ENCODE data around the gene PNKD.
"Not testable (repeated sequence)": the region's sequence is repeated elsewhere in the genome, so short reads cannot be mapped to it uniquely, and the experiment has no call there.

PNKD gene

DNA sequence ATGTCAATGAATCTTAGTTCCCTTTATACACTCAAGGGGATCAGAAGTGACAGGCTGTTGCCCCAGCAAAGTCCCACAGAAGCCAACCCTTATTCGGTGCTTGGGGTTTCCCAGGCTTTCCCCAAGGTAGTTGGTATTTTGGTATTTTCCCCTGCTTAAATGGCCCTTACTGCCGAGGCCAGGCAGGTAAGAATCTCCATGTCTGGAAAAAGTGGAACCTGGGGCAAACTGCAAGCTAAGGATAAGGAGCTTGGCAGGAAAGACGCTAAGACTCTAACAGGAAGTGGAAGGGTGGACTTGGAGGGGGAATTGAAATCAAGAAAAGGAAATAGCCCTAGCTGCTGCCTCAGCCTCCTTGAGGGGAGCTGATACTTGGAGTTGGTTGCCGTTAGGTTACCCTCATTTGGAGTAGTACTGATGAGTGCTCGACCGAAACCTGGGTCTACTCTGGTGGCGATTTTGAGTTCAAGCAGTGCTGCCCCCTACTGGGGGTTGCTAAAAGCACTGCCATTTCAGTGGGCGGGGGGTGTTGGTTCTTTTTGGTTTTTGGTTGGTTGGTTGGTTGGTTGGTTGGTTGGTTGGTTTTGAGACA, 12.8 kb upstream of the PNKD start:
- DNase-seq = peak; percentile 88

DNA sequence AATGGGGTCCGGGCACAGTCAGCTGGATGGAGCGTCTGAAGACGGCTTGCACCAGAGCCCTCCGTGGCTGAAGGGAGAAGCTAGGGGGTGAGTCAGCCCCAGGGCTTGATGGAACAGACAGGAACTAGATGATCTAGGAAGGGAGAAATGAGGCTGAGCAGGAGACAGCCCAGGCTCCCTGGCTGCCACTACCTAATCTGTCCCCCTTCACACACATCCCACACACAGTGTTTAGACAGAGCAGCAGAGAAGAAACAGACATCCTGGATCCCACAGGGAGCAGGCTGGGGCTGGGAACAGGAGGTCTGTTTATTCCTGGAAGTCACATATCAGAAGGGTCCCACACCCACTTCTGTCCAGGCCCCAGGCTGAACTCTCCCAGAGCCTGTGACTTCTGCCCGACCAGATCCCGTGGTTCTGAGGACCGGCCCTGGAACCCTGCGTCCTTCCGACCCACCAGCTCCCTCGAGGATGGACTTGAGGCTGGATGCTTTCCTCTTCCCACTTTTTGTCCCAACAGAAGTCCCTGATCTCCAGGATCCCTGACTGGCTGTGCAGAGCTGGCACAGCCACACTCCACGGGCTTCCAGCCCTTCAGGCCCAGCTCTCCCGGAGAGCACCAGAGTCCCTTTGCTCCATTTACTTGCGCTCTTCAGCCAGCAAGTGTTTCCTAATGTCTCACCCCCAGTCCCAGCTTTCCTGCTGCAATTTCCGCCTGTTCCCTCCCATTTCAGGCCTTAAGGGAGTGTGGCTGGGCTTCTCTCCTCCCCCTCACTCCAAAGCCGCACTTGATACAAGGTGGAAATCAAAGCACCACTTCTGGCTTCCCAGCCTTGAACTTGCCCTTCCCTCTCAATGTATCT, 11.0 kb upstream of the PNKD start:
- DNase-seq = peak; percentile 59

DNA sequence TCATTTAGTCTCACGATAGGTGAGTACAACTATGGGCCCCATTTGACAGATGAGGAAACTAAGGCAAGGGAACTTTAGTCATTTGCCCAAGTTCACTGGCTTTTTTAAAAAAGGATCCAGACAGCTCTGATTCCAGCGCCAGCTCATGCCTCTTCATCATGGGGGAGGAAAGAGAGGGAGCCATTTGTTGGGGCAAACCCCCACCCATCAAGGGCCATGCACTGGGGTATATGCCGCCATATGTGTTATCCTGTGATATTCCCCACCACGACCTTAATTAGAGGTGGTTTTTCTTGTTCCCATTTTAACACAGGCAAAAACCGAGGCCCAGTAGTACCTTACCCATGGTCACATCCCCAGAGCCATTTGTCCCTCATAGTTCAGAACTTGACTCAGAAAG, 10.2 kb upstream of the PNKD start:
- no peak for DNase-seq

DNA sequence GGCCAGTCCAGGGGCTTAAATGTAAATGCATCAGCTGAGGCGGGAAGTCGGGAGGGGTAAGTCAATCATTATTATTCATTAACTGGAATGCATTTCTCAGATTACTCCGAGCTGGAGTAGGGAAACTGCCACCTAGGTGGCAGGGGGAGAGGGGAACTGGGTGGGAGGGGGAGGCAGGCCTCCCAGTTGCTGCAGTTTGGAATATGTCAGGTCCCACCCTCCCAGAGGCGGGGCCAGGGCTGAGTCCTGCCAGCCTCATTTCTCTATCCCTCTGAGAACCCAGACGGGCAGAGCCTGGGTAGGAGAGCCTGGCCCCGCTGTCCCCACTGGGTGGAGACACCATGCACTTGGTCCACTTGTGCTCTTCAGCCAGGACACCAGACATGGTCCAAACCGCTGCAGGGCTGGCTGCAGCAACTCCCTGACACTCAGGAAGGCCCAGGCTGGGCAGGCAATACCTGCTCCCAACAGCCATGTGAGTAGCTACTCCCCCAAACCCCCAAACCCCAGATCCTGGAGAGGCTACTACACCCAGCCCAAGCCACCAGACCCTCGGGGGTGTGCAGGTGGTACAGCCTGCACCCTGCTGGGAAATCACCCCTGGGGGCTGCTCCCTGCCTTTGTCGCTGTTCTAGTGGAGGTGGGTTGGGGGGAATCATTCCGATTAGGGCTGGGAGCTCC, 9.4 kb upstream of the PNKD start, which contains the start of gene GPBAR1:
Gene GPBAR1, plus strand, starts transcription at position 274 of the 681 bp plus-strand sequence. CDS start 1,710 bp downstream, outside the sequence.
- DNase-seq = peak; percentile 55

DNA sequence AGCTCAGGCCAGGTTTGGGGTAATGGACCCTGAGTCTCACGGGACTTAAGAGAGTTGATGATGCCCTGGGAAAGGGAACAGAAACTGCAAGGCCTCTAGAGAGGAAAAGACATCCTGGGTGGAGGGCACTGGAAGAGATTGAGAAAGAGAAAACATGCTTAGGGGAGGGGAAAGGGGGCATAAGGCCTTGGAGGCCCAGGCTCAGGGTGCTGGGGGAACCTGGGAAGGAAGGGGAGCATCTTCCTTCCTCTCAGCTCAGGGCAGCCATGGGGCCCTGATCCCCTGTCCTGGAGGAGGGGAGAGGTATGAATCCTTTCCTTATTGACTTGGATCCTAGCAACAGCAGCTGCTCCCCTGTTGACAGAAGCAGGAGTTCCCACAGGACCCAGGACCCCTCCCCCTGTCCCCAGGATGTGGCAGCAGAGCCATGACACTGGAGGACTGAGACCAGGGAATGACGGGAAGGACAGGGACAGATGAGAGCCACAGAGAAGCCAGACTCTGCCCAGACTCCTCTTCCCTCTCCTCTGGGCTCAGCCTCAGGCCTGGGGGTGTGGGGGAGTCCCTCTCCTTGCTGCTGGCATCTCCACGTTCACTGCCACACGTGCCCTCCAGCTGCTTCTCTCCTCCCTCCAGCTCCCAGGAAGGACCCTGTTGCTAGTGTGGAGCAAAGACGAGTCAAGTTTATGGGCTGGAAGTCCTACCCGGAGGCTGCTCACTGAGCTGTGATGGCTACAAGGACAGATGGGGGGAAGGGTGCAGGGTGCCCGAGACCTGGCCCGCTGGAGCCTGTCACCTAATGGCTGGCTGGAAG, 8.7 kb upstream of the PNKD start:
- DNase-seq = no peak

DNA sequence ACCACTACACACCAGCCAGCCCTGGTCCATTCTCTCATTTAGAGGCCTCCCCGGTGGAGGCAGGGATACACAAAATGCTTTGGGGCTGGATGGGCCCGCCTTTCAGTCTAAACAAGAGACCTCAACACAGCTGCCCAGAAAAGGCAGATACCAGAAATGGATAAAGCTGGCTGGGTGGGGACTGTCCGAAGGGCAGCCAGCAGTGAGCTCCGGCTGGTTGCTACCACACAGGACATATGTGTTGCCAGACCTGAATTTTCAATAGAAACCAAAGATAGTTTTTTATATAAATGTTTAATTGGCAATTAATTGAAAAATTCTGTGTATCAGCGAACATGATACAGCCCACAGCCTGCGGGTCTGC, 8.1 kb upstream of the PNKD start:
- DNase-seq = no peak

DNA sequence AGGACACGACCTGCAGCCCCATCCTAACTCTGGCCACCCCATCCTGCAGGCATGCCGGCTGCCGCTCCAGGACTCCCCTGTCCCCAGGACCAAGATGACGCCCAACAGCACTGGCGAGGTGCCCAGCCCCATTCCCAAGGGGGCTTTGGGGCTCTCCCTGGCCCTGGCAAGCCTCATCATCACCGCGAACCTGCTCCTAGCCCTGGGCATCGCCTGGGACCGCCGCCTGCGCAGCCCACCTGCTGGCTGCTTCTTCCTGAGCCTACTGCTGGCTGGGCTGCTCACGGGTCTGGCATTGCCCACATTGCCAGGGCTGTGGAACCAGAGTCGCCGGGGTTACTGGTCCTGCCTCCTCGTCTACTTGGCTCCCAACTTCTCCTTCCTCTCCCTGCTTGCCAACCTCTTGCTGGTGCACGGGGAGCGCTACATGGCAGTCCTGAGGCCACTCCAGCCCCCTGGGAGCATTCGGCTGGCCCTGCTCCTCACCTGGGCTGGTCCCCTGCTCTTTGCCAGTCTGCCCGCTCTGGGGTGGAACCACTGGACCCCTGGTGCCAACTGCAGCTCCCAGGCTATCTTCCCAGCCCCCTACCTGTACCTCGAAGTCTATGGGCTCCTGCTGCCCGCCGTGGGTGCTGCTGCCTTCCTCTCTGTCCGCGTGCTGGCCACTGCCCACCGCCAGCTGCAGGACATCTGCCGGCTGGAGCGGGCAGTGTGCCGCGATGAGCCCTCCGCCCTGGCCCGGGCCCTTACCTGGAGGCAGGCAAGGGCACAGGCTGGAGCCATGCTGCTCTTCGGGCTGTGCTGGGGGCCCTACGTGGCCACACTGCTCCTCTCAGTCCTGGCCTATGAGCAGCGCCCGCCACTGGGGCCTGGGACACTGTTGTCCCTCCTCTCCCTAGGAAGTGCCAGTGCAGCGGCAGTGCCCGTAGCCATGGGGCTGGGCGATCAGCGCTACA, 7.4 kb upstream of the PNKD start:
- peak; percentile 53 for DNase-seq

DNA sequence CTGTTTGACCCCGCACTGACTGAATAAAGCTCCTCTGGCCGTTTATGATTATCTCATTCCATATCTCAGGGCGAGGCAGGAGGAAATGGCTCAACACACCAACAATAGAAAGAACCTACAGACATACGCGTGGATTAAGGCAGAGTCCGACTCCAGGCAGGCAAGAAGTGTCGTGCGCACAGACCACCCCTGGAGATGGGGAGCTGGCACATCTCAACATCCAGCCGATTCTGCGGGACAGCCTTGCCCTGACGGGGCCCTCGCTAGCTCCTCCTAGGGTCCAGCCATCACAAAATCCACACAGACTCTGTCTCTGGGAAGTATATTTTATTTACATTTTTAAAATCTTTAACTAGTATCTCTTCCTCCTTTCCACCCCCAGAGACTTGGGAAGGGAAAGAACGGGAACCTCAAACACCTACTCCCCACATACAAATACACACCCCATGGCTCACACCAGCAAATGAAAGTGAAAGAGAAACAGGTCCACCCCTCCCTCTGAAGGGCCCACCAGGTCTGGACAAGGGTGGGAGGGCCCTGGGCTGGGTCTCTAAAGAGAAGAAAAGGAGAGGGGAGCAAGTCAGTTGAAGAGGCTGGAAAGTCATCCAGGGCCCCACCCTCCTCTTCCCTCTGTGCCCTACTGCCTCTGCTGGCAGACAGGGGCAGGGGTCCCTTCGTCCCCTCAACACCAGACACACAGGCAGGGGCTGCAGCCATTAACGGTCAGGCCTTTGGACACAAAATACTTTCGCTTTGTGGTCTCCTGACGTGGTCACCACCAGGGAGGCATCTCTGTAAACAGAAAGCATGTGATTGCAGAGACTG, 6.3 kb upstream of the PNKD start:
- no peak for DNase-seq

DNA sequence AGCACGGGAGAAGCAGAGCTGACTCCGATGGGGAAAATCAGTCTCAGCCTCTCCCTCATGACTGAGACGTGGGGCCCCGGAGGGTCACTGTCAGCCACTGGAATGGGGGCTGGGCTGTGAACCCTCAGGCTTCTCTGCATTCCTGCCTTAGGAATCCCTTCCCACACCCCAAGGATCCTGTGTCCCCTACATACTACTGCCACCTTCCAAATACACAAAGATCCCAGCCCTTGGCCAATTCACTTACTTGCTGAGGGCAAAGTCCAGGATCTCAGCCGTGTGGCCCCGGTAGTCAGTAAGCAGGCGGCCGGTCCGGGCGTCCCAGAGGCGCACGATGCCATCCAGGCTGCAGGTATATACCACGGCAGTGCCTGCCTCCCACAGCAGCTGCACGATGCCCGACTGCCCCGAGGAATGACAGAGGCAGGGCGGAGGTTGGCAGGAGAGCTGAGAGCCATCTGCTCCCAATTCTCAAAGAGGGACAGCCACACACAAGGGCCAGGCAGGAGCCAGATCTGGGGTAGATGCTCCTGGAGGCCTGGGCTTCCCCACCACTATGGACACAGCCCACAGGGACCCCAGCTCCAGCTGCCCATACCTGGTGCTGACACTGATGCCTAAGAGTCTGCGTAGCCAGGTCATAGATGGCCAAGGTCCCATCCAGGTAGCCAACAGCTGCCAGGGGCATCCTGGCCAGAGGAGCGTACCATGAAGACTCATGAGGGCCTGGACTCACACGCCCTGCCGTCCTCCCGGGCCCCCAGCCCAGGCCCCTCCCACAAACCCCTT, 5.4 kb upstream of the PNKD start:
- no peak for DNase-seq

DNA sequence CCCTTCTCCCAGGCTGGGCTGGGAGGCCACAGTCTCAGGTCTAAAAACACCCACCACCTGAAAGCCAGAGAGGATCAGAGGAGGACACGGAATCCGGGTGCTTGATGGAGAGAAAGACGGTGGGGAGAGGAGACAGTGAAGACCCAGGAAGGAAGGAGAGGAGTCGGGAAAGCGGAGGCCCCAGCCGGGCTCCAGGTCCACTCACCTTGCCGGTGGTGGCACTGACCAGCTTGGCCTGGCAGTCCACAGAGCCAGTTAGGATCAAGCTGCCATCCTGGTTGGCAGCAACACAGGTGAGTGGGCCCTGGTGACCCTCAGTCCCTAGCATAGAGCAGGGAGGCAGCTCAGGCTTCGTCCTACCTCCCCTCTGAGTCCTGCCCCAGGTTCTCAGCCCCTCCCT, 4.7 kb upstream of the PNKD start:
- DNase-seq = no peak

DNA sequence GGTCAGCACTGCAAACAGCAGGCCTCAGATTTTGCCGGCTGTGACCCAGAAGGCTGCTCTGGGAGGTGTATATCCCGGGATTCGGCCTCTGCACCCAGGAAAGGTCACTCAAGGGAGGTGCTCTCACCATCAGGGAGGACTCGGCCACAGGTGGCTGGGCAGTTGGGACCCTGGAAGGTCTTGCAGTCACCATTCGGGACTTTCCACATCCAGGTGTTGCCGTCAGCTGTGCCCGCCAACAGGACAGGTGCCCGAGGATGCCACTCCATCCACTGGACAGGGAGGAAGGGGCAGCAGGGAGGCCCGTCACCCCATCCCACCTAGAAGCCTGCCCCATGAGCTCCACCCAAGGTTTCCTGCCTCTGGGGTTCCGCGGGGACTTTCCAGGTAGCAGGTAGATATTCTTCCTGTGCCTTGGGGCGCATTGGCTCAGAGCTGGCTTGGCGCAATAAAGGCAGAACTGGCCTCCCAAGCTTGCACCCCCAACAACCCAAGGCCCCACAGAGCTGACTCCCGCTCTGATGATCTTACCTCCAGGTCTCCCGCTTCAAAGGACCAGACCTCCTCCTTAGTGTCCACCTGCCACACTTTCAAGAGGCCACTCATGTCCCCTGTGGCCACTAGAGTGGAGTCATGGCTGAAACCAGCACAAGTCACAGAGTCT, 3.9 kb upstream of the PNKD start:
- no peak for DNase-seq

DNA sequence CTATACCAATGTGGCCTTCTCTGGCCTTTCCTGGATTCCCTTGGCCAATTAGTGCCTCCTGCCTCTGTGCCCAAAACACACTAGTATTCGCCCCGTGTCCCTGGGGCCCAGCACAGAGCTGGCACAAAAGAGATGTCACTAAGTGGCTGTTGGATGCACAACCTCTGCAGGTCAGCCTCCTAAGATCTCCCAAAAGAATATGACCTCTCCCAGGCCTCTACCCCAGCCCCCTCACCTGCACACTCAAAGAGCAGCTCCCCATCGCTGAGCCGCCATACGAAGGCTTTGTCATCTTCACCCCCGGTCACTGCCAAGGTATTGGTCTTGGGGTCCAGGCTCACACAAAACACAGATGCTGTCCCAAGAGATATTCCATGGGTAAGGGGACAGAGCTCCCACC, 3.1 kb upstream of the PNKD start:
- DNase-seq = no peak

DNA sequence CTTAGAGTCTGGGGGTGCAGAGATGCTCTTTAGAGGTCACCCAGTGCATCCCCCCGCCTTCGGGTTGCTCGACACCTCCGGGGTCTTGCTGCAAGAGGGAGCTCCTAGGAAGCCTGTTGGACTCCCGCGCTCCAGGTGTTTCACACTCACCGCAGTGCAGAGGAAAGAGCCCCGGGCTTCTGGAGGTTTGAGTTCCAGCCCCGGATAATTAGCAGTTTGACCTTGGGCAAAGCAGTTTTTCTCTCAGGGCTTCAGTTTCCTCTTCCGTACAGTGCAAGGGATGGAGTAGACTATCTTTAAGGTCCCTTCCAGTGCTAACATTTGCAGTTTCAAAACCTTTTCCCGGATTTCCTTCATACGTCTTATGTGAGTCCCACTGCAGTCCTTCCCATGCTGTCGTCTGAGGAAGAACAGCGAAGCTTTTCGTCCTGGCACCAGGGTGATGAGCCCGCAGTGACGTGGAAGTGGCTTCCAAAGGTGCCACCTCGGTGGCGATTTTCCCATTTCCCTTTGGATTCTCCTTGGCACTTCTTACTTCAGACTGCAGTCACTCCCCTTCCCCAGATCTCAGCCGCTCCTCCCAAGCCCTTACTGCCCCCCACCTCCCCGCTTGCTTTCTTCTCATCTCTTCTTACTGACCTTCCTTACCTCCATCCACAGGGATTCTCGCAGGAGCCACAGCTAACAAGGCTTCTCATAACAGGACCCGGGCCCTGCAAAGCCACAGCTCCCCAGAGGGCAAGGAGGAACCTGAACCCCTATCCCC, 585 bp downstream of the PNKD start:
- peak; percentile 68 for DNase-seq

DNA sequence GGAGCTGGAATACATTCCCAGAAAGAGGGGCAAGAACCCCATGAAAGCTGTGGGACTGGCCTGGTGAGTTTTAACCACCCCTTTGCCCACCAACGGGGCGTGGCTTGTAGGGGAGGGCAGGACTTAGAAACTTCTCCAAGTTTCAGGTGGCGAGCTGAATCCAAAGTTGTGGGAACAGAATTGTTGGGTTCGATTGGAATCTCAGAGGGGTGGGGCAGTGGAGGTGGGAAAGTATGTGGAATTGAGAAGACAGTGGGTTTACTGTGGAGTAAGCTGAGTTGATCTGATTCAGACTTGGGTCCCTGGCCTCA, 1.1 kb downstream of the PNKD start:
- DNase-seq = no peak

DNA sequence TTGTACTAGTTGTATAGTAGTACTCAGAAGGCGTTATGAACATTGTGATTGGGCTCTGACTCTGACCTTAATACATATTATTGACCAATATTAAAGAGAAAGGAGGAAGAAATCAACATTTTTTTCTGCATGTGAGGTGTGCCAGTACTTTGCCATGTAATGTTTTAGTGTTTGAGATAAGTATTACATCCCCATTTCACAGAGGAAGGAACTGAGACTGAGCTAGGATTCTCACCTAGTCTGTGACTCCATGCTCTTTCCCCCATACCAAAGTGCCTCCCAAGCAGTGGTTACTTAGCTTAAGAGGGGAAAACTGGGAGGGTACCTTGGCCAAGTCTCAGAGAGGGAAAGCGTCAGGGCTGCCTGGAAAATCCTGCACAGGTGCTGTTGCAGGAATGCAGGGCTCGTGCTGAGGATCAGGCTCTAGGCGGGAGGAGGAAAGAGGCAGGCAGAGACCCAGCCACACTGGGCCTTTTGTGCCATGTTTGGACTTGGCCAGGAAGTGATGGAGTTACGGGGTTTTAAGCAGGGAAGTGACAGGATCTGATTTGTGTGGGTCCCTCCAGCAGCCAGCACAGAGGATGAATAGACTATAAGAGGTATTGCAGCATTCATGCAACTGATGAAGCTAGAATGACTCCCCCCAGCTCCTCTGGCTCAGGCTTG, 1.7 kb downstream of the PNKD start:
- no peak for DNase-seq

DNA sequence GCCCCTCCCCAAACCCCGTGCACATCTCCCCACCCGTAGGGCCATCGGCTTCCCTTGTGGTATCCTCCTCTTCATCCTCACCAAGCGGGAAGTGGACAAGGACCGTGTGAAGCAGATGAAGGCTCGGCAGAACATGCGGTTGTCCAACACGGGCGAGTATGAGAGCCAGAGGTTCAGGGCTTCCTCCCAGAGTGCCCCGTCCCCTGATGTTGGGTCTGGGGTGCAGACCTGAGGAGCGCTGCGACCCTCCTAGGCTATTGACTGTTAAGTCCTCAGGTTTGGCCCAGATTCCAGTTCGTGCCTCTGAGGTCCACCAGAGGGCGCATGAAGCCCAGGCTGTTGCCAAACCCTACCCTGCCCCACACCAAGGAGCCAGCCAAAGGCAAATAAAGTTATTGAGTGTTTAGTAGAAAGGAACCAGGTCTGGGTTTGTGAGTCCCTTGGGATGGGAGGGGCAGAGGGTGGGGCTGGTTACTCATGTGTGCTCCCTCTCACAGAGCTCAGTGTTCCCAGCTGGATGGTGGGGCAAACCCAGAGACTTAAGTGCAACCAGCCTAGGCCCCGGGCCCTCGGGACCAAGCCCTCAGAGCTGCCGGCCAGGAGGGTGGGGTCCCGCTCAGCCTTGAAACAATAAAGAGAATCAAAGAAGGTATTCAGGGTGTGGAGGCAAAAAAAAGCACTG, 2.4 kb downstream of the PNKD start:
- peak; percentile 92 for DNase-seq

DNA sequence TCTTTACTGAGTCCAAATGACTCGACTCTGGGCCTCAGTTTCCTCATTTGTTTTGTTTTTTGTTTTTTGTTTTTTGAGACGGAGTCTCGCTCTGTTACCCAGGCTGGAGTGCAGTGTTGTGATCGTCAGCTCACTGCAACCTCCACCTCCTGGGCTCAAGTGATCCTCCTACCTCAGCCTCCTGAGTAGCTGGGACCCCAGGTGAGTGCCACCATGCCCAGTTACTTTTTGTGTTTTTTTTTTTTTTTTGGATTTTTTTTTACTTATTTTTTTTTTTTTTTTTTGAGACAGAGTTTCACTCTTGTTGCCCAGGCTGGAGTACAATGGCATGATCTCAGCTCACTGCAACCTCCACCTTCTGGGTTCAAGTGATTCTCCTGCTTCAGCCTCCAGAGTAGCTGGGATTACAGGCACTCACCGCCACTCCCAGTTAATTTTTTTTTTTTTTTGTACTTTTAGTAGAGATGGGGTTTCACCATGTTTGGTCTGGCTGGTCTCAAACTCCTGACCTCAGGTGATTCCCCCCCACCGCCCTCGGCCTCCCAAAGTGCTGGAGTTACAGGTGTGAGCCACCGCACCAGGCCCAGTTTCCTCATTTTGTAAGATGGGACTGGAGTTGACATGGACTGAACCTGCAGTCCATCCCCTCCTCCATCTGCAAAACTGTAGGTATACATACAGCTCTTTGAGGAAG, 3.0 kb downstream of the PNKD start:
- not testable (repeated sequence) for DNase-seq

Measured in activated effector memory CD4-positive, alpha-beta T cell treated with anti-CD3 and anti-CD28 coated beads, Interleukin-2, amount 50 U/mL, for 16 hours (primary cell).